HG02943 (cell line): ENCODE results near the gene RNF39.
"Not testable (repeated sequence)": the region's sequence is repeated elsewhere in the genome, so short reads cannot be mapped to it uniquely, and the experiment has no call there.

Experiments
- ATAC-seq: cut with Tn5 transposase; IDR thresholded peaks from one replicate; pipeline ENCODE4 v1.9.1; 2021; ENCODE audit warnings: mild to moderate bottlenecking, low read depth, moderate library complexity; ENCODE audit not compliant: unreplicated experiment

The RNF39 gene

DNA sequence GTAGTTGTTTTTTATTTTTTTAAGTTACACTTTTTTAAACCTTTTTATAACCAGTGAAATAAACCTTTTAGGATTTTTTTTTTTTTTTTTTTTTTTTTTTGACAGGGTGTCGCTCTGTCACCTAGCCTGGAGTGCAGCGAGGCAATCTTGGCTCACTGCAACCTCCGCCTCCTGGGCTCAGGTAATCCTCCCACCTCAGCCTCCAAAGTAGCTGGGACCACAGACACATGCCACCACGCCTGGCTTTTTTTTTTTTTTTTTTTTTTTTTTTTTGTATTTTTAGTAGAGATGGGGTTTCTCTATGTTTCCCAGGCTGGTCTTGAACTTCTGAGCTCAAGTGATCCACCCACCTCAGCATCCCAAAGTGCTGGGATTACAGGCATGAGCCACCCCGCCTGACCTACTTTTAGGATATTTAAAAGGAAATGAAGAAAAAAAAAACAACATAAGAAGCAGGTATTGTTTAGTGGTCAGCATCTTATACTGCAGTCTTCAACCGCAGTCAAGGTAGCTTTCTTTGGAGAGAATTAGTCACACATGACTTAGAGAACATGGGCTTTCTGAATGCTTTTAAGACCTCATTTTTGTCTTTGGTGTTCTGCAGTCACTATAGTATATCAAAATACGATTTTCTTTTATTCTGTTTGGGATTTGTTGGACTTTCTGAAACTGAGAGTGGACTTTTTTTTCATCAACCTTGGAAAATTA lies 12.9 kb downstream of the RNF39 start:
- no peak for ATAC-seq

DNA sequence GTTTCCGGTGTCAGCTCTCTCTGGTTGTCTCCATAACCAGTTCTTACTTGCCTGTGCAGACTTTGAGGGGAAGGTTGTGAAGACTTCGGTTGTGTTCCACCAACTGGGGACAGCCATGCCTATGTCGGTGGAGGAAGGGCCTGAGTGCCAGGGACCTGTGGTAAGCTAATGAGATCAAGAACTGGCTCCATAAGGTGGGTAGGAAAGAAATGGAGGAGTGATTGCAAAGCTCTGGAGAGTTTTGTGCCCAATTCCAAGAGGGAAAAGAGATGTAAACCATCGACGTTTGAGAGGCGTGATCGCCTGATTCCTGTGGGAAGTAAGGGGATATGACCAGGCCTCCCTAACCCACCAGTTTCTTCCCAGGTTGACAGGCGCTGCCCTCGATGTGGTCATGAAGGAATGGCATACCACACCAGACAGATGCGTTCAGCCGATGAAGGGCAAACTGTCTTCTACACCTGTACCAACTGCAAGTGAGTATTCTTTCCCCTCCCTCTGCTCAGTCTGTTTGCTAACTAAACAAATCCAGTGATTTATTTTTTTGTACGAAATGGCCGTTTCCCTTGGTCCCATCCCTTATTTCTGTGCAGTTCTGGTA lies 13.6 kb downstream of the RNF39 start:
- no peak for ATAC-seq

DNA sequence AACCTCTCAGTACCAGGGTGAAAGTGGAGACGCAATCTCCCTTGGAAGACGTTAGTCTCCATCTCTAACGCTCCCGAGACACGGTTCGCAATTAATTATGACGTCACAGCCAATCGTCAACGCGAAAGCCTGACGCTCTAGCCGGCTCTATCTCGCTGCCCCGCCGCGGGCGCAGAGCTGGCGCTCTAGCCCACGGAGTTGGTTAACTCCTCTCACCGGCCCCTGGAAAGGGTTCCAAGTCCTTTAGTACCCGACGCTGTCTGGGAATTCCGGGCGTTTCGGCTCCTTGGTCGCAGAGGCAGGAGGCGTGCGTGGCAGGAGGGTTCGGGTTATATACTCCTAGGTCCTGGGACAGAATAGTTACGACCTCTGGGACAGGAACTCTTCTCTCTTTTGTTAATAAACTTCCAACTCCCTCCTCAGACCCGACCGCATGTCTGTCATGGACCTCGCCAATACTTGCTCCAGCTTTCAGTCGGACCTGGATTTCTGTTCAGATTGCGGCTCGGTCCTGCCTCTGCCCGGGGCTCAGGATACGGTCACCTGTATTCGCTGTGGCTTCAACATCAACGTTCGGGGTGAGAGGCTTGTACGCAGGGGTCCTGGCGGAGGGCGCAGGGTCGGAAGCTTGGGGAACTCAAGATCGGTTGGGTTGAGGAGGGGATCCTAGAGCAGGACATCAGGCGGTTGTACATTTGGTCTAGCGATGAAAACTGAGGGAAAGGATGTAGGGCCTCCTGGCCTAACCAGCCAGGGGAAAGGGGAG lies 14.3 kb downstream of the RNF39 start, which contains the start of gene POLR1H:
Gene POLR1H, plus strand, starts transcription at position 174 of the 766 bp plus-strand sequence. Its CDS starts 260 bp downstream, at position 434.
- ATAC-seq, result peak; percentile 79

DNA sequence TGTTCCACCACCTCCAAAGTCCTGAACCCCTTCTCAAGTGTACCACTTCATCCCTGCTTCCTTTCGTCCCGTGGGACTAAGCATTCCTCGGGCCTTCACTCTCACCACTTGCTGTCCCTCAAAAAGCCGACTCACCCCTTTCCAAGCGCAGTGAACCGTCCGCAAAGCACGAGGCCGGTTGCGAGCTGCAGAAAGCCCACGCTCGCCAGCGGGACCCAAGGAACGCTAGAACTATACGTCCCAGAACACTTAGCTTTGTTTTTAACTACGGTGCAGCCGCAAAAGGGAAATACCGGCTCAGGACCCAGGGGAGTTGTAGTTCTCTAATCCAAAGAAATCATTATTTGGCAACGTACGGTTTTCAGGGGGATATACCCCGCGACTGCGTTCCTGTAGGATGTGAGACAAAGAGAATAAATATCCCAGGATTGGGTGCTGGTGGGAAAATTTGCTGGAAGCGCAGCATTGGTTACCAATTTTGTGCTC lies 14.9 kb downstream of the RNF39 start:
- ATAC-seq, result peak; percentile 5

DNA sequence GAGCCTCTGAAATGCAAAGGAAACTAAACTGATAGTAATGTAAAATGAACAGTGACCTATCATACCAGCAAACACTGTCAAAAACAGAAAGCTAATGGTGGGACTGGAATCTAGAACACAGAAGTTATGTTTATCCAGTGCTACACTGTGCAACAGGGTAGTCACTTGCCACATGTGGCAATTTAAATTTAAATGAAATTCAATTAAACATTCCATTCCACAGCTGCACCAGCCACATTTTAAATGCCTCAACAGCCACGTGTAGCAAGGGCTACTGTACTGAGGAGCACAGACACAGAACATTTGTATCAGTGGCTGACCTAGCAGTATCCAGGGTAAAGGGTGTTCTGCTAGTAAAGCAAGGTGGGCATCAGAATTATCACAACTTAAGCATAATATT lies 20.1 kb downstream of the RNF39 start:
- no peak for ATAC-seq

DNA sequence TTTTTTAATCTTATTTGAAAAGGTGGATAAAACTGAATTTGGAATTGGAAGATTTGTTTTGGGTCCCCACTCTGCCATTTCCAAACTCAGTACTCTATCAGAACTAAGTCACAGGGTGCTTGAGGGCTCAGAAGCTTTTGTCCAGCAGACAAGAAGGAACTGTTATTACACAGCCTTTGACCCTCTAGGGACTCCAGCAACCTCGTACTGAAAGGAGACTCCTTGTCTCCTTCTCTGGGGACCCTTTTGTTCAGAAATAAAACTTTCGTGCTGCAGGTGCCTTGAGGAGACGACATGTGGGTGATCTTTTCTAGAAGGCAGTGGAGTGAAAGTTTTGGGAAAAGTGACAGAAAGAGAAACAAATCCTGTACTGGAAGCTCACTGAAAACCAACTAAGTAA lies 21.9 kb downstream of the RNF39 start:
- no peak for ATAC-seq

DNA sequence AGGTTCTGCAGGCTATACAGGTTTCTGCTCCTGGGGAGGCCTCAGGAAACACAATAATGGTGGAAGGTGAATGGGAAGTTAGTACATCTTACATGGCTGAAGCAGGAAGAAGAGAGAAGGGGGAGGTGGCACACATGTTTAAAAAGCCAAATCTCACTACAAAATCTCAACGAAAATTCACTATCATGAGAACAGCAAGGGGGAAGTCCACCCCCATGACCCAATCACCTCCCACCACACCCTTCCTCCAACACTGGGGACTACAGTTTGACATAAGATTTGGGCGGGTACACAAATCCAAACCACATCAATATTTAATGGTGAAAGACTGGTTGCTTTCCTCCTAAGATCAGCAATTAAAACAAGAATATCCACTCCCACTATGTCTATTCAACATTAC lies 28.3 kb downstream of the RNF39 start:
- no peak for ATAC-seq

DNA sequence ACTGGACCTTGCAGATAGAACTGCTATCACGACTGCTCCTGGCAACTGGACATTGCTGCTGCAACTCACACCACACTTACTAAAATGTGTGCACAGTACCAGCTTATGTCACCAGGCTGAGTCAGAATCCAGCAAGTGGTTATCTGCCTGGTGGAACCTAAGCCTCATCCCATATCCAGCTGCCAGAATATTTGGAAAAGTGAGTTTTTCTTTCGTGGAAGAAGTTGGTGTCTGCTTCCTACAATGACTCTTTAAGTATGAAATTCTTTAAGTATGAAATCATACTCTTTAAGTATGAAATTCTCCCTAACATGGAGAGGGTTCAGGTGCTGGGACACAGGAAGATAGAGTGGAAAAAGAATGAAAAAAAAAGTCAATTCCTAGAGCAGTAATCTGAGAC lies 30.9 kb downstream of the RNF39 start:
- no peak for ATAC-seq

DNA sequence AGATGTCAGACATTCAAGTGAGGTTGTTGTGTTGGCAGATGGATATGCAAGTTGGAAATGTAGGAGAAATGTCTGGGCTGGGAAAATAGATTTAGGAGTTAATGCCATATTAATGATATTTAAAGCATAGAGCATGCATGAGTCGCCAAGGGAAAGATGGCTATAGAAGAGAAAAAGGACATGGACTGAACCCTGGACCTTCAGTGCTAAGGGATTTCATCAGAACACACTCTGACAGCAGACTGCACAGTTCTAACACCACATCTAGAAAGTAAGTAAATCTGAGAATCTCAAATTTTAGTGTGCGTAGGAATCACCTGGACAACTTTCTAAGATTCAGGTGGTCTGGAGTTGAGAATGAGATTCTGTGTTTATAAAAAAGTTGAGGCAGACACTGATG lies 31.8 kb downstream of the RNF39 start:
- no peak for ATAC-seq

DNA sequence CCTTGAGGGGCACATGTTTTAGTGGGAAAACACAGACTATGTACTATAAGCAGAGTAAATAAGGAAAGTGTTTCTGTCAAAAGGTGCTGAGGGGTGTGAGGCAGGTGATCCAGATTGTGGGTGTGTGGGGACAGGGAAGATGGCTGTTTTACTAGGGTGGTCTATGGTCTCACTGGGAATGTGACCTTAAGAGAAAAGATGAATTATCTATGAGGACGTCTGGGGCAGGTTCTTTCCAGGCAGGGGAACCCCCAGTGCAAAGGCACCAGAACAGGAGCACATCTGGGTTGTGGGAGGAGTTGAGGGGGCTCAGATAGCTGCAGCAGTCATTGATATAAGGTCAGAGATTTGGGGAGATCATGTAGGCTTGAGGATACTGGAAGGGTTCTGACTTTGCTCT lies 32.7 kb downstream of the RNF39 start:
- no peak for ATAC-seq

DNA sequence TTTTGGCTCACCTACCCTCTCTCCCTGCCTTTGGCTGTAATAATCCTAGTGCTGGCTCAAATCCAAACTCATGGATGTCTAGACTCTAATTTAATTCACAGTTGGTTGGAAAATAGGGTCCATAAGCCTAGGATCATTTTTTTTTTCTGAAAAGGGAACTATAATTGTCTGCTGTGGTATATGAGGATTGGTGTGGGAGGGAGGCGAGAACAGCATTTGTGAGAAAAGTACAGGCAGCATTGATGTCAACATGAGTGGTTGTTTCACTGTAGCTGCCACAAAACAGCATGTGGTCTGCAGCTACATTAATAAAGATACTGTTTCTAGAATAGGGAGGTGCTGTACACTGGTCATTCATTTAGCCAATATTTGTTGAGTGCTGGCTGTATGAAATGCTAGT lies 33.1 kb downstream of the RNF39 start:
- no peak for ATAC-seq

DNA sequence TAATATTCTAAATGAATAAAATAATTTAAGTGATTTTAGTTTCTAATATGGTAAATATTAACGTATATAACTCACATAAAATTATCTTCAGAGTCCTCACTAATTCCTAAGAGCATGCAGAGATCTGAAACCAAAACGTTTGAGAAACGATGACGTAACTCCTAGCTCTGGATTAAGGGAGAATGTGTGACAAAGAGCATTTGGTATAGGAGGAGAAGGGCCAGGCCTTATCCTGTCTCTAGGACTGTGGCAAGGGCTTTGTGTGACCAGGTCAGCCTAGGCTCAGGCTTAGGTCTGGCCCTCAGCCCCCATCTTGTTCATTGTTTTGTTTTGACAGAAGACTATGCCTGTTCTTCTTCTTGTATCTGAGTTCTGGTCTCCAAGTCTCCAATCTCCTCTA lies 33.7 kb downstream of the RNF39 start:
- no peak for ATAC-seq

DNA sequence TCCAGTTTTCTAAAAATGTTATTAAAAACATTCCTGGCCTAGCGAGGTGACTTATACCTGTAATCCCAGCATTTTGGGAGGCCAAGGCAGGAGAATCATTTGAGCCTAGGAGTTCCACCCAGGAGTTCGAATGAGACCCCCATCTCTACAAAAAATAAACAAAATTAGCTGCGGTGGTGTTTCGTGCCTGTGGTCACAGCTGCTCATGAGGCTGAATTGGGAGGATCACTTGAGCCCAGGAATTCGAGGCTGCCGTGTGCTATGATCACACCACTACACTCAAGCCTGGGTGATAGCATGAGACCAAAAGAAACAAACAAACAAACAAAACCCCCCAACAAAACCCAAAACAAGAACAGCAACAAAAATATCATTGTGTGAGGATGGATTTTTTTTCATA lies 34.3 kb downstream of the RNF39 start:
- no peak for ATAC-seq

DNA sequence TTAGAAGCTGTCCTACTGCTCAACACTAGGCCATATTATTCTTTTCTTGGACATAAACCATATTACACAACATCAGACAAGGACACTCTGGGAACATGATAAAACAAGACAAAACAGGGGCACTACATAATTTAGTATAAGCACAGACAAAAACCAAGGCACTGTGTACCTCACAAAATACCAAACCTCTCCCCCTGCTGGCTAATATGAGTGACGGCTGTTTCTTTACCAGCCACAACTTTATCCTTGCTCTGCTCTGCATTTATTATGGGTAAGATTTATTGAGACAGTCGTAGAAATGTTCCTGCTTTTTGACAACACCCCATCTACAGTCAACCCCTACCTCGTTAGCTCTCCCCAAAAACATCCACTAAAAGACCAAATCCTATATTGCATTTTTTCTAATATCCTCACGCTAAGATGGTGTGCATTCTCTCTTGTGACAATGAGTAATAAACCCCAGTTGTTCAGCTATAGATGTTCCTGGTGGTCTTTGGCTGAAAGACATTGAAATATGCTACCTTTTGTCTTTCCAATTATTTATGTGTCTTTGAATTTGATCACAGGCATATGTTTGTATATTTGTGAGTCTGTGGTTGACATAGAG lies 38.3 kb downstream of the RNF39 start:
- no peak for ATAC-seq

DNA sequence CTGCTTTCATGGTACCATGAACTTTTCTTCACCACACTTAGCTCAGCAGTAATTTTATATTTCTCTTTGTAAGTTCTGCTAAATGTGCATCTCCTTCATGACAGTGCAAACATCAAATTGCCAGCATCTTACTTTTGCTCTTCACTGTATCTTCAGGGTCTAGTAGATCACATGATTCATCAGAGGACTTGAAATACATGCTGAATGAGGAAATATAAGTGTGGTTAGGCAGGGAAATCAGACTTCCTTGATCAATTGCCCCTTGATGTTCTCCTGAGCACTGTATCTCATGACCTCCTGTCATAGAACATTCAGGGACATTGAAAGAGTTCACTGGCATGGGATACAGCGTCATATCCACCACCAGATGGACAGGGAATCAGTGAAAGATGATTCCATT lies 39.8 kb downstream of the RNF39 start:
- no peak for ATAC-seq

DNA sequence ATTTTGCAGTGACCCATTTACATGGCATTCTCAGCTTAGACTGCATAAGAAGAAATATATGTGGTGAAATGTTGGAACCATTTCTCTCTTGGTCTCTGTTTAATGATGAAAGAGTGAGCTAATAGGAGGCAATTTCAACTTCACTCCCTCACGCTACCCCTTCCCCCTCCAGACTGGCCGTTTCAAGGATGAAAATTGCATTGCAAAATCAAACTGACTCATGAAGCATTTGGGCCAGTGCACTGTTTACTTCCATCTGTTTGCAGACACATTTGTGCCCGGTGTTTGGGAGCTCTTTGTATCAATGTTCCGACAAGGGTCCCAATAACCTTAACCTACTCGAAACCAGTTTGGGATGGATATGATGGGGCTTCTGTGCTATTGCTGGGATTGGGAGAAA lies 42.1 kb downstream of the RNF39 start:
- ATAC-seq, result not testable (repeated sequence)

DNA sequence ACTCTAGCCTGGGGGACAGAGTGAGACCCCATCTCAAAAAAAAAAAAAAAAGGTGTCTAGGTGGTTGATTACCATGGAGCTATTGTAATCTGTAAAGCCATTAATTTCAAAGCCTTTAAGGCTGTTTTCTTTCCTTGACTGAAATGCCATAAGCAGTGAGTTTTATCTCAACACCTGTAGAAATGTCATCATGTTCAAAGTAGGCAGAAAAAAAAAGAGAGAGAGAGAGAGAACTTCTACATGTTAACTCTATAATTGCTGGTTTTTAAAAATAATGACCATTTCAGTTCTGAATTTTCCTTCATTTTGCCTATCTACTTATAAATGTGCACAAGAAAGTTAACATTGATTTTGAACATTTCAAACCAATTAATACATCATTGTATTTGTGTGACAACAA lies 44.2 kb downstream of the RNF39 start:
- ATAC-seq, result no peak

DNA sequence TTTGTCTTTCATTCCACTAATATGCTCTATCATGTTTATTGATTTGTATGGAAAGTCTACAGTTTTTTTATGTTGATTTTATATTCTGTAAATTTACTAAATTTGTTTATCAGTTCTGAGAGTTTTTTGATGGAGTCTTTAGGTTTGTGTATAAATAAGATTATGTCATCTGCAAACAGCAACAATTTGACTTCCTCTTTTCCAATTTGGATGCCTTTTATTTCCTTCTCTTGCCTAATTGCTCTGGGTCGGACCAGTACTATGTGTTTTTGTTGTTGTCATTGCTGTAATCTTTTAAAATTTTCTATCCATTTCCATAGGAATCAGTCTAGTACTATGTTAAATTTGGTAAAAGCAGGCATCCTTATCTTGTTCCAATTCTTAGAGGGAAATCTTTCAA lies 46.0 kb downstream of the RNF39 start:
- no peak for ATAC-seq

DNA sequence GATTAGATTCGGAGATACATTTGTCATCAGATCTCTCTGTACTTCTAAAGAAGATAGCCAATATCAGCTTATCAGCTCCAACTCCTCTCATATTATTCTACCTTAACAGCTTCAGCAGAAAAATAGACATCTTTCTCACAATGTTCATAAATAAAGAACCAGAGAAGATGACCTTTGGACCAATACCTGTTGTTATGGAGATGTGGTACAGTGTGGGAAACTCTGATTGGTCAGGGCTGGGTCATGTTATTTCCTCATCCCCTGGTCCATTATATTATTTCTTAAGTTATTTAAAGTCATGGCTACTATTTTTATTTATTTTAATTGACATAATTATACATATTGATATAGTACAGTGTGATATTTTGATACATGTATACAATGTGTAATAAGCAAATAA lies 50.4 kb downstream of the RNF39 start:
- ATAC-seq, result no peak

DNA sequence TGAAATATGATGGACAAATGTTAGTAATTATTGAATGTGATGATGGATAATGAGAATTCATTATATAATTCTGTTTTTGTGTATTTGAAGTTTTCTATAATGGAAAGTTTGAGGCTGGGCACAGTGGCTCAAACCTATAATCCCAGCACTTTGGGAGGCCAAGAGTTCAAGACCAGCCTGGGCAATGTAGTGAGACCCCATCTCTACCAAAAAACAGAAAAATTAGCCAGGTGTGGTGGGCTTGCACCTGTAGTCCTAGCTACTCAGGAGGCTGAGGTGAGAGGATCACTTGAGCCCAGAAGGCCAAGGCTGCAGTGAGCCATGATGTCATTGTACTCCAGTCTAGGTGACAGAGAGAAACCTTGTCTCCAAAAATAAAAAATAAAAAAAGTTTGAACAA lies 52.9 kb downstream of the RNF39 start:
- ATAC-seq, result not testable (repeated sequence)

DNA sequence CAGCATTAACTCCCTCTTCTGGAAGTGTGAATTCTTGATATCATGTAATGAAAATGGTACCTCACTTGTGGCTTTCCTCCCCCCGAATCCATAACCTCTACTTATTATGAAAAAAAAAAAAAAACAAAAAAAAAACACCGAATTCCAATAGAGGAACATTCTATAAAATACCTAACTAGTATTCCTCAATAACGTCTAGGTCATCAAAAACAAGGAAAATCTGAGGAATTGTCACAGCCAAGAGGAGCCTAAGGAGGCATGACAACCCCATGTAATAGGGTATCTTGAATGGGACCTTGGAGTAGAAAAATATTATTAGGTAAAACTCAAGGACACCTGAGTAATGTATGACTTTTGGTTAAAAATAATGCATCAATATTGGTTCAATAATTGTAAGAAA lies 53.4 kb downstream of the RNF39 start:
- no peak for ATAC-seq
